NCI-H345 treated with DMSO at 0.1 percent for 48 hours (cell line): ENCODE results near the gene SLAIN1.

Source experiments
- DNase-seq: peaks from one replicate; lab custom pipeline; 2025; ENCODE audit not compliant: unreplicated experiment; lab: John Stamatoyannopoulos, UW

The SLAIN1 gene

DNA sequence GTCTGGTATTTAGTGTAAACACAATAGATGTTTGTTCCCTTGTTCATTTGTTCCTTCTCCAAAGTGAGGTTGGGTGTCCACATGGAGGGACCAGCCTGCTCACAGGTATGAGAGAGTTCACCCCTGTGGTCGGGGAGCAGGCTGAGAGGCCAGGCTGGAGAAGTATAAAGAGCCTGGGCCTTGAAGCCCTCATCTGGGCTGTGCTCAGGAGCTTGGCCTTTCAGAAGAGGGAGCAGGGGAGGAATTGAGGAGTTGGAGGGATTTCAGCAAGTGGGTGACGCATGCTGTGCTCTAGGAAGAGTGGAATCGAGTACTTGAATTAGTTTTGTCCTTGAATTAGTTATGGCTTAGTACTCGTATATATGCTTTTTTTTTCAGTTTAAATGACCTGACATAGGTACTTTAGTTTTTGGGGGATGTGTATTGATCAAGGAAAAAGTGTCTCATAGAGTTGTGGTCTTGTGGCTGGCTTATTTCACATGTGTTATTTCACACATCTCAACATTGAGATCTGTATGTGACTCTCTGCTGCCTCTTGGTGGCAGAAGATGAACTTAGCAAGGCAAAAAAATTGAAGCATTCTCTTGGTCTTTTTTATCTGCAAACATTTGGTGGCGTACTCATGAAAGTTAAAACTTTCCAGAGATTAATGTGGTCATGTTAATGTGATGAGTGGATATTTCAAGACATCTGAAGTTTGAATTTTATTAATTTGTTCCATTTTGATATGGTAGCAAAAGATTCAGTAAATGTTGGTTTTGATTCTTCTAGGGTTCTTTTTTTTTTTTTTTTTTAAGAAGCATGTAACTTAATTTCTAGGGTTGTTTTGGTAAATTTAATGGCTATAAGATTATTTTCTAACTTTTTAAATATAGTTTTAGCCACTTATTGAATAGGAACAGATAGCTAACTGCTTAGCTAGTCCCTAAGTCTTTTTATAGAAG is 54.3 kb downstream of the SLAIN1 start:
- peak; percentile 30 for DNase-seq

DNA sequence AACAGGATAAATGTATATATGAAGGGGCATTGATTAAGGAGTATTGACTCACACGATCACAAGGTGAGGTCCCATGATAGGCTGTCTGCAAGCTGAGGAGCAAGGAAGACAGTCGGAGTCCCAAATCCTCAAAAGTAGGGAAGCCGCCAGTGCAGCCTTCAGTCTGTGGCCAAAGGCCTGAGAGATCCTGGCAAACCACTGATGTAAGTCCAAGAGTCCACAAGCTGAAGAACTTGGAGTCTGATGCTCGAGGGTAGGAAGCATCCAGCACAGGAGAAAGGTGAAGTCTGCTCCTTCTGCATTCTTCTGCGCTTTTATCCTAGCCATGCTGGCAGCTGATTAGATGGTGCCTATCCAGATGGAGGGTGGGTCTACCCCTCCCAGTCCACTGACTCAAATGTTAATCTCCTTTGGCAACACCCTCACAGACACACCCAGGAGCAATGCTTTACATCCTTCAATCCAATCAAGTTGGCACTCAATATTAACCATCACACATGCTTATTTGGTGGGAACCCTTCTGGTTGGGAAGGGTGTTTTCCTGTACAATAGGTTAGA is 55.1 kb downstream of the SLAIN1 start:
- DNase-seq, result no peak

DNA sequence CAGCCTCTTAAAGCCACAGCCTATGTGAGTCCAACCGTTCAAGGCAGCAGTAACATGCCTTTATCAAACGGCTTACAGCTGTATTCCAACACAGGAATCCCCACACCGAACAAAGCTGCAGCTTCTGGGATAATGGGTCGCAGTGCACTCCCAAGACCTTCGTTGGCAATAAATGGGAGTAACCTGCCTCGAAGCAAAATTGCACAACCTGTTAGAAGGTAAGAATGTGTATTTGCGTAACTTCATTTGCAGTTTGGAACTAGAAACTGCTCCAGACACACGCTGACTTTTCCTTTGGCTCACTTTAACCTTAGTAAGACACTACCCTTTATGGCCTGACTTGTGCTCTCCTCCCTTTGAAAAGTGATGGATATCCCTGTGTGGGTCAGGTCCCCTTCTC is 63.4 kb downstream of the SLAIN1 start:
- DNase-seq, result no peak

DNA sequence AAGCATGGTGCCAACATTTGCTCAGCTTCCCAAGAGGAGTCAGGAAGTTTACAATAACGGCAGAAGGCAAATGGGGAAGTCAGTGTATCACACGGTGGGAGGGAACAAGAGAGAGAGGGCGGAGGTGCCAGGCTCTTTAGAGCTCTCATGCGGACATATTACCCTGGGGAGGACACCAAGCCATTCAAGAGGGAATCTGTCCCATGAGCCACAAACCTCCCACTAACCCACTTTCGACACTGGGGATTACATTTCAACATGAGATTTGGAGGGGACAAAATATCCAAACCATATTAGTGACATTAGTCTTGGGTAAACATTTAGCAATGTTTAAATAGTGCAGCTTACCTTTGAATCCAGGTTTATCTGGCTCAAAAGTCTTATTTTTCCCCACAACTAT is 69.9 kb downstream of the SLAIN1 start:
- no peak for DNase-seq

DNA sequence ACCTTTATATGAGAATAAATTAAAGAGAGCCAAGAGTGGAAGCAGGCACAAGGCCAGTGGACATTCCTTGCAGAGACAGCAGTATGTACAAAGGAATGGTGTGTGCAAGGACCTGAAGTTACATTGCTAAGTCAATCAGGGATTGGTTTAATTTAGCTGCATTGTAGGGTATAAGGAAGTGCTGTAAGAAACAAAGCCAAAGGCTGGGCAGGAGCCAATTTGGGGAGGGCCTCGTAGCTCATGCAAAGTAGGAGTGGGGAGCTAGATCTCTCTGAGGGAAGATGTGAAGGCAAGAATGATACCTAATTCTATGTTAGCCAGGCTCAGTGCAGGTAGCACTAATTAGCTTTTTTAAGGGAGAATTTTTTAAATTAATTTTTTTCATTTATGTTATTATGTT is 76.7 kb downstream of the SLAIN1 start:
- DNase-seq, result no peak

DNA sequence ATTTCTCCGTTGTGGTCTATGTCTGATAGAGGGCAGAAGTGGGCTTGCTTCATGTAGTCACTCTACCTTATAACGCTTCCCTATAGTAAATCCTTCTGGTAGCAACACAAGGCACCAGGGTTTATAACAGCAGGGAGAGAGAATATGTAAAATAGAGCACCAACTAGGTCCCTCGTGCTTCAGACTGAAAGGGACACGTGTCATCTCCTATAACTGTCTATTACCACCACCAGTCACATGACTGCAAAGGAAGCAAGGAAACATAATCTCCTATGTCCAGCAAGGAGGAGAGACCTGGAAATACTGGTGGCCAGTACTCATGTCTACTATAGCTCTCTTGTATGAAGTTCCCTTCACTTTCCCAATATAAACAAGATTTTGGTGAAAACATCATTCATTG is 79.2 kb downstream of the SLAIN1 start:
- no peak for DNase-seq

DNA sequence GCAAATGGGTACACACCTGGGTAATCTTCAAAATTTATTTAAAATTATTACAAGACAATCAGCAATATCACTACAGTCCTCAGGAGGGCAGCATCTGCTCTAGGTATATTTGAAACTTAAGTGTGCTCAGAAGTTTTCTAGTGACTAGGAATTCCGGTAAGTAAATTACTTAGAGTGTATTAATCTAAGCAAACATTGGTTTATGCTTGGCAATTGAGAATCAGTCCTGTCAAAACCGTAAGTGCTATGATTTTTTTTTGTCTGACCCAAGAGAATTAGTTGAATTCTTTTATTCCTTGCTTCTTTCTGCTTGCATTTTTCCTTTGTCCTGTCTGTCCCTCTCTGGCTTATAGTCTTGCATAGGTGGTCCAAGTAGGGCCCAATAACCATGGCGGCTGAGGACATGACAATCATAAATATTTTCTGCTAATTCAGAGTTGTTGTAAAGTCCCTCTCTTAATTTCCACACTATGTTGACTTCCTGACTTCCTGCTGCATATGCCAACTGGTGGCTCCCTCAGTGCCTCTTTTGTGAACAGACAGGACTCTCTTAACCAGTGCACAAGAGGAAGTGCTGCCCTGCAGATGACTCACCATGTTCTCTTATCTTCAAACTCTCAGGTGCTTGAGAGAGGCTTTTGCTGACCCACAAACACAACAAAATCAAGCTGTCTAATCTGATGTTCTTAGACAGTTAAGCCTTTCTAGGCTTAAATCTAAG is 82.2 kb downstream of the SLAIN1 start:
- peak; percentile 54 for DNase-seq

DNA sequence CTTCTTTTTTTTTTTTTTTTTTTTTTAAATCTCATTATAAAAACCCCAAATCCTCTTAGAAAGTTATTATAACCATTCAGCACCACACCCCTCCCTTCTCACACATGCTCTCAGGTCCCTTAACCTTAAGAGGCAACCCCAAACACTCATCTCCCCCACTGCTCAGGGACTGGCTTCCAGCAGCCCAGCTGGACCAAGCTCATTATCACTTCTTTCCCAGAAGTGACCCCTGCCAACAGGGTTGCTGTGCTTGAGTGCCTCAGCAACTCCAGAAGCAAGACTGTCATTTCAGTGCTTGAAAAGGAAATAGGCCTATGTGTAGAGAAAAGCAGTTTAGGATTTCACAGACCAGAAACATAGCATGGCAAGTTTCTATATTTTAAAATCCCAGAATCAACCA is 84.3 kb downstream of the SLAIN1 start:
- no peak for DNase-seq

DNA sequence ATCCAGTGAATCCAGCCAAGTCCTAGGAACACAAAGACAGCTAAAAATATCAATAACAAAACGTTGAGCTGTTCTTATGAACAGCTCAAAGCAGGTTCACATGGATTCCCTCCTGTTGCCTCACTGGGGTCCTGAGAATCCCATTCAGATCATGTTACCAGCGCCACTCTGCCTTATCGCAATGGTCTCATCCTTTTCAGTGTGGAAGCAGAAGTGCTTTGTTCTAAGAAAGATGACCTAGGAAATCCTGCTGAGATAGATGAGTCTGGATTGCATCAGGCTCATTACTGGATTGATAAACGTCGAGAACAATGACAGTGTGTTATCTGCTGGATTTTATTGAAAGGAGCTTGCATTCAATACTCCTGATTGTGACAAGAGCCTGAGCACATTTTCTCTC is 87.0 kb downstream of the SLAIN1 start:
- peak; percentile 55 for DNase-seq

DNA sequence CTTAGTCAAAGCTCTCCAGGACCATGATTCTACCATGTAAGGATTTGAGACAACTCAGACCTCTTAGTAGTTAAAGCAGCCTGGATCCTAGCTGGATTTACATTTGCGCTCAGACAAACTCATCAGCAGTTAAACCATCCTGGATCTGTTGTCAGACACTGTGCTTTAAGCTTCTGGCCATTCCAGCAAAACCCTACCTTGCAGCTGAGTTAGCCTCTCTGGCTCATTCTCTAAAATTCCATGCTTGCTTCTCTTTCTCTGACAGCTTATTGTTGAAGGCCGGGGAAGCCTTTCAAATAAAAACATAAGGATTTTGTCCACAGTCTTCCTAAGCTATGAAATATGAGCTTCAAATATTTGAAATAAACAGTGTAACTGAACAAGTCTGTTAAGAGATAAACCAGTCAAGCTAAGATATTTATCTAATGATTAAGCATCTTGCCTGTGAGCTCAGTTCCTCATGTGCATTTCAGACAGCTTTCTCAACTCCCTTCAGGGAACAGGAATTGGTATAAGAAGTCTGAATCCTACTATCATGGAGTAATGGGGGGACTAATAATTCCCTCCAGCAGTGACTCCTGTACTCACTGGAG is 89.3 kb downstream of the SLAIN1 start:
- DNase-seq, result no peak

DNA sequence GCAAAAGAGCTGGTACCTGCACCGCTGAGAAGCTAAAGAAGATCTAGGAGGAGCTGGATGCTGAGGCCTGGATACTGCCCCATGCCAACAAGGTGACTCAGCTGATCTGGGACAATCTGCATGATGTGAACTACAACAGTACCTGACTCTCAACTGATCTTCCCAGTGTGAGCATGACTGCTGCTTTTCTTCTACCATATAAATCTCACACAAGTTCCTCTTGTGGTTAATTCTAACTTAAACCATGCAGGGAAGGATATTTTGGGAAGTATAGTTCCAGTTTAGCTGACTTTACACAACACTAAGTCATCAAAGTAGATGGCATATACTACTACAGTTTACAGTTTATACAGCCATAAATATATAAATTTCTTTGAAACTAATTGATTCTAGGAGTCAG is 91.9 kb downstream of the SLAIN1 start:
- DNase-seq, result no peak

DNA sequence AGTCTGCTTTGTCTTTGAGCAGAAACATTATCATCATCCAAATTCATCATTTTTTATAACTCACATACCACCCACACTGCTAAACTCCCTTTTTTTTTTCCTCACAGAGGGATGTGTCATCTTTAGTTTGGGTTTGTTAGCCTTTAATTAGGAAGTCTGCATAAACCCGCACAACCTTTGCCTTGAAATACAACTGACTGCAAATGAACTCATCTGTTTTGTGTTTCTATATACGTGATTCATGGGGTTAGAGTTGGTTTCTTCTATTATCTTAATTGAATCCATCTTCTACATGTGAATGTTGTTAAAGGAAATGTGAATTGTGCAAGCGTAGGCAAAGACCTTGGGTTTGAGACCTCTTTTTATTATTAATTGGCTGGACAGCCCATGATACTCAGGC is 102.7 kb downstream of the SLAIN1 start:
- no peak for DNase-seq

DNA sequence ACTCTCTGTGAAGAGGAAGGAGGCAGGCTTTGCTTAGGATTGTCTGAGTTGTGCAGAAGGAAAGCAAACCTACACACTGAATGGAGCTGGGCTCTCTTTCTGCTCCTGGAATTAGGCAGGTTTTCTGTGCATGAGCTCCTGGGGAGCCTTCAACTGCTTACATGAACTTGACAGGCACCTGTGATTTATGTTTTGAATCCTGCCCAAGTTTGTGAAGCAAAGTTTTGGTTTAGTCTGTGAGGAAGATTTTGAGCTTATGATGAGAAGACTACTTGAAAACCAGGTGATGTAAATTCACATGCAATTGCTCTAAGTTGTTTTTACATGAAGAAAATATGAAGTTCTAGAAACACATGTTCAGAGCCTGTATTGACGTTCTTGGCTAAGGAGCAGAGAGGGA is 109.0 kb downstream of the SLAIN1 start:
- no peak for DNase-seq

DNA sequence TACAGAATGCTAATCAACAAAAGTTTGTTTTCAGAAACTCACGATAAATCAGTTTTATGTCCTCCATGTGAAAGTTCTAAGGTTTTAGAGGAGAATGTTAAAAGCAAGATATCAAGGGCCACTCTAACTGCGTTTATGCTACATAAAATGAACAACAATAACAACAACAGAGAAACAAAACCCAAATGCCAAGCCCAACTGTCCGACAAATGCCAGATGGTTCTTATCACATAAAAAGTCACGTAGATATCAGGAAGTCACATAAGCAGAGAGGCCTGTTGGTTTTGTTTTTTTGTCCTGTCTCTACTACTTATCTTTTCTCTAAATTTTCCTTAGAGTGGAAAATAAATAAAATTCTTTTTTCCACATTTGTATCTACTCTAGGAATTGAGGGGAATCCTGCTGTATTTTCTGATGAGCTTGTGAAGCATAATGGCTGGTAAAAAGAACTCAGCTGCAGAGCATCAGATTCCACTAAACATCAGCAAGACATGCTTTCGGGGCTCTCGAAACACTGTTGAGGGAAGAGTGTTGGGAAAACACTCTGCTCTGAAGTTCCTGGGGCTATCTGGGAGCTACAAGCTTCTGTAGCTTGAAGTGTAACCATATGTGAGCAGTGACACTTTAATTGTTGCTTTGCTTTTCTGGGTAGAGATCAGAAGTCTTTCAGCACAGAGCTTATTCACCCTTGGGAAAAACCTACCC is 110.1 kb downstream of the SLAIN1 start:
- no peak for DNase-seq

DNA sequence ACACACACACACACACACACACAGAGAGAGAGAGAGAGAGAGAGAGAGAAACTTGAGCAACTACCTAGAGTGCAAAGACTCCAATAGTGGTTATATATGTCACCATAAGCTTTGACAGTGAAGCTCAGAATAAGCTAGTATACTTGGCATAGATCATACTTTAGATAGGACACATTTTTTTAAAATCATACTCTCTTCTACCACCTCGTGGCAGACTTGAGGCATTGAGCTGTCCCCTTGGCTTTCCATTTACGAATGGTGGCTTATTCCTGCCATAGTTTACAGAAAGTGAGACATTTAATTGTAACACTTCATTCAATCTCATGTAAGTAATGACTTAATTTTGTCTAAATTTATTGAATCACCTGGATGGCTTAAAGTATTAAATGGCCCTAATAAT is 112.9 kb downstream of the SLAIN1 start:
- no peak for DNase-seq

DNA sequence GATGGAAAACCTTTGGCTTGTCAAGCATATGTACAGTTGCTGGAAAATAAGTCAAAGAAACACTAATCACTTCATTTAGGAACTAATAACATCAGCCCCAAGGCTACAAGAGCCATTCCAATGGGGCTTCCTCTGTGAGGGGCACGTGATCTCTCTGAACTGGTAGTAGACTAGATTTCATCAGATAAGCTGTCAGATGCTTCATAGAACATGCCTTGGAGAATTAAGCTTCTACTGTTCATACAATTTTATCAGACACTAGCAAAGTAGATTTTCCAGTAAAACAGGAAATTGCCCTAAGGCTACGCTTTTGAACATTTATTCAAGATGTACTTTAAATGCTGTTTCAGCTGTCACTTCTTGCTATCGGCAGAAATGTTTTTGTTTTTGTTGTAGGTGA is 113.4 kb downstream of the SLAIN1 start:
- DNase-seq, result no peak

DNA sequence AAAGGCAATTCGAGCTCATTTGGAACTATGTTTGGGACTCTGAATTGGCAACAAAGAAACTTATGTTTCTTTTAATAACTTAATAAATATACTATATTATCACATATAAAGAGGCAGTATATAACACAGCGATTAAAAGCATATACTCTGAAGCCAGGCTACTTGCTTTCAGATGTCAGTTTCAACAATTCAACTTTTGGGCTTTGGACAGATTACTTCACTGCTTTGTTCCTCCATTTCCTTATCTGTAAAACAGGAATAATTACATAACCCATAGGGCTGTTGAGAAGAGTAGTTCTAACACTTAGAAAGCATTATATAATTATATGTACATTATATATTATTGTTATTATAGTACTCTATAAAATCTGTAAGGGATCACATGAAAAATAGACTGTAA is 113.9 kb downstream of the SLAIN1 start:
- no peak for DNase-seq

DNA sequence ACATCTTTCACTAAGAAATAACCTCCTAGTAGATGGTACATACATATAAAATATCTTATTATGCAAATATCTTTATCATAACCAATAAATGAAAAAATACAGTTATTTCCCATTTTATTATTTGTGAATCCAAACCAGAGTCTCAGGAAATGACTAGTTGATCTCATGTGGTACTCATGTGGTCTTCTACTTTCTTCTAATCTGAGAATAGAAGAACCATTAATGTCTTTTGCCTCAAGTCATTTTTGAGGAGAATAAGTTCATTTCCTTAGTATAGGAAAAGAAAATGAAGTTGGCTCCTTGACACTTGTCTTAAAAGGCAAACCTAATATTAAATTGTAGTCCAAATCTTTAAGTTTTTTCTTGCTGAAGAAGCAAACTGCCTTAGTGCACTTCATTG is 114.5 kb downstream of the SLAIN1 start:
- DNase-seq, result no peak
